IPS-20b (cell line): Measurements from ENCODE around the gene CENPP.

Experiments used
- H3K27ac ChIP-seq: one replicate; pipeline ENCODE4 v1.5.1; 2013; ENCODE audit warnings: low read length
- H3K27me3 ChIP-seq: 2 replicates; pipeline ENCODE4 v1.6.1; 2013; ENCODE audit warnings: mild to moderate bottlenecking, low read length, inconsistent platforms; ENCODE audit not compliant: insufficient read depth
- H3K36me3 ChIP-seq: 2 replicates; pipeline ENCODE4 v1.6.1; 2013; ENCODE audit warnings: low read depth, mild to moderate bottlenecking, inconsistent platforms, low read length, moderate library complexity; ENCODE audit not compliant: insufficient read depth
- H3K4me1 ChIP-seq: 2 replicates; pipeline ENCODE4 v1.6.1; 2013; ENCODE audit warnings: mild to moderate bottlenecking, control low read depth, inconsistent platforms, low read length, moderate library complexity; ENCODE audit not compliant: insufficient read depth
- H3K4me3 ChIP-seq: 2 replicates; pipeline ENCODE4 v1.5.1; 2013; ENCODE audit warnings: mild to moderate bottlenecking, low read length, inconsistent platforms
- H3K9ac ChIP-seq: 2 replicates; pipeline ENCODE4 v1.6.1; 2013; ENCODE audit warnings: low read depth, mild to moderate bottlenecking, inconsistent platforms, low read length, moderate library complexity
- H3K9me3 ChIP-seq: 2 replicates; pipeline ENCODE4 v1.6.1; 2013; ENCODE audit warnings: mild to moderate bottlenecking, low read depth, low read length, inconsistent platforms; ENCODE audit not compliant: insufficient read depth

The CENPP gene

DNA sequence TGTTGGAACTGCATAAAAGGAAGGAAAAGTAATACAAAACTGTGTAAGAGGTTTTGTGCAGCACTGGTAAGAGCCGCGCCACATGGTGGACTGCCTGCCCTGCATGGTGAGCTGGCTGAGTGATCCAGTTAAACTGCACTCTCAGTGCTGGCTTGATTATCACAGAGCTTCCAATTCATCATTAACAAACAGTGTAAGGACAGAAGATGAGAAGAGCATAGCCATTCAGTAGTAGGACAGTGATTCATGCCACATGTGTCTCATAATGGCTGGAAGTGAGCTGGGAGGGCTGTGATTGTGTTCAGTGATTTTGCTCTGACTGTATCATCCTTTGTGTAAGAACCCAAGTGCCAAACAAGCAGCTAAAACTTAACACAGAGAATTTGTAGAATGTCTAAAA, 142.5 kb downstream of the CENPP start:
- Histone ChIP-seq H3K27ac (no peak overlapping the region), H3K9me3 (no peaks in the 10 kb centered on the region), H3K4me1 (no peaks in the 10 kb centered on the region; the same call in 1 of the 2 replicates), H3K36me3 (no peaks in the 10 kb centered on the region), H3K9ac (no peak overlapping the region), H3K4me3 (no peak overlapping the region), H3K27me3 (no peaks in the 10 kb centered on the region)

DNA sequence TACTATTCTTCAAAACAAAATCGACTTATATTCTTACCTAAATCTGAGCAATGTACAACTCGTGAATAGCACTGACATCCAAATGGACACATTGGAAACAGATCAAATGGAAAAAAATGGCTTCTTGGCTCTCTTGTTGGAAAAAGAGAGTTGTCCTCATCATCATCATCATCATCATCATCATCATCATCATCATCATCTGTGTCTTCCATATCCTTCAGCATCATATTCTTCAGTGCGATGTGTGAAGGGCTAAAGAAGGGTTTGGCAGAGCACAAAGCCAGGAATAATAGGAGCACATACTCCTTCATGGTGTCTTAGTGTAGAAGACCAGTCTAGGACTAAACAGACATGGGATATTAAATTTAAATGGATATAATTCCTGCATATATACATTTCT, 148.8 kb downstream of the CENPP start:
- no peaks in the 10 kb centered on the region for H3K9me3 ChIP-seq
- H3K9ac ChIP-seq: no peak overlapping the region
- H3K4me3 ChIP-seq: no peak overlapping the region
- H3K4me1 ChIP-seq: 0 out of 2 replicates have a peak, but pooled peaks cover 2% of the 10 kb centered on the region
- H3K27me3 ChIP-seq: no peaks in the 10 kb centered on the region
- H3K27ac ChIP-seq: no peak overlapping the region
- no peaks in the 10 kb centered on the region for H3K36me3 ChIP-seq

- H3K9ac ChIP-seq: no peak overlapping the region
- no peaks in the 10 kb centered on the region for H3K36me3 ChIP-seq
- H3K27ac ChIP-seq: no peak overlapping the region
- no peaks in the 10 kb centered on the region for H3K27me3 ChIP-seq
- H3K9me3 ChIP-seq: no peaks in the 10 kb centered on the region
- H3K4me1 ChIP-seq: peaks cover 20% of the 10 kb centered on the region
- H3K4me3 ChIP-seq: no peak overlapping the region
Measured at GRCh38 chr9:92476962-92477361, 151.2 kb downstream of the CENPP start.

- Histone ChIP-seq H3K4me1 (peaks cover 20% of the 10 kb centered on the region), H3K9ac (no peak overlapping the region), H3K9me3 (no peaks in the 10 kb centered on the region), H3K4me3 (no peak overlapping the region), H3K27me3 (no peaks in the 10 kb centered on the region), H3K36me3 (no peaks in the 10 kb centered on the region), H3K27ac (no peak overlapping the region)
Measured at GRCh38 chr9:92478783-92479182, 153.0 kb downstream of the CENPP start.

- Histone ChIP-seq H3K9me3 (no peaks in the 10 kb centered on the region), H3K4me3 (no peak overlapping the region), H3K36me3 (no peaks in the 10 kb centered on the region), H3K4me1 (peaks cover 20% of the 10 kb centered on the region), H3K9ac (no peak overlapping the region), H3K27me3 (no peaks in the 10 kb centered on the region), H3K27ac (no peak overlapping the region)
Measured at GRCh38 chr9:92479346-92479745, 153.6 kb downstream of the CENPP start.

GRCh38 chr9:92480291-92480771, 154.6 kb downstream of the CENPP start:
- H3K9ac ChIP-seq: no peak overlapping the region
- H3K36me3 ChIP-seq: no peaks in the 10 kb centered on the region
- H3K27me3 ChIP-seq: no peaks in the 10 kb centered on the region
- no peaks in the 10 kb centered on the region for H3K9me3 ChIP-seq
- H3K4me3 ChIP-seq: no peak overlapping the region
- no peak overlapping the region for H3K27ac ChIP-seq
- H3K4me1 ChIP-seq: peaks cover 20% of the 10 kb centered on the region

DNA sequence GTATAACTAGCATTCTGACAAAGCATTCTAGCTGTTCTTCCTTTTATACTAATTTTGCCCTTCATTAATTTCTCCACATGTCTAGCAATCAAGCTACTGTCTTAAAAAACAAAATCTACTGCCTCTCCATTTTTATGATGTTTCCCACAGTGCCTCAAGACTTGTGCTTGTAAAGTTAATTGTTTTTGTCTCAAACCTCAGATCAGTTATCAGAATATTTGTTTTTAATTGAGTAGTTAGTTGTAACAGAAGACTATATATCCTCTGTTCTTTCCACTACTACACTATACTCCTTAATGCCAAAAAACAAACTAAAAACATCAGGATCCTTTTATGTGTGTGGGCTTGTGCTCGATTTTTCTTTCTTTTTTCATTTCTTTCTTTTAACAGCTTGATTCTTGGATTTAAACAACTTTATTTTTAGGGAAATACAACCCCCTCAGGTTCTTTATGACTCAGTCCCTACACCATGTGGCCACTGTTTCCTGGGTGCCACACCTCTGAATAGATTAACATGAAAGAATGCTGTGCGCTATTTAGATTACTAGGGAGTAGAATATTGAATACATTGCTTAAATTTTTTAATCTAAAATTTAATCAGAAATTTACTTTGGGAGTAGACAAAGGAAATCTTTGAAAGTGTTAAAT, 155.4 kb downstream of the CENPP start:
- H3K4me1 ChIP-seq: peaks cover 20% of the 10 kb centered on the region
- H3K4me3 ChIP-seq: no peak overlapping the region
- H3K27me3 ChIP-seq: no peaks in the 10 kb centered on the region
- H3K27ac ChIP-seq: no peak overlapping the region
- H3K9me3 ChIP-seq: no peaks in the 10 kb centered on the region
- H3K9ac ChIP-seq: no peak overlapping the region
- H3K36me3 ChIP-seq: no peaks in the 10 kb centered on the region

GRCh38 chr9:92482329-92482728, 156.6 kb downstream of the CENPP start, which contains the start of gene ASPN:
Gene ASPN, minus strand, starts transcription at chr9:92482506.
- no peaks in the 10 kb centered on the region for H3K9me3 ChIP-seq
- no peaks in the 10 kb centered on the region for H3K27me3 ChIP-seq
- no peak within 1 kb of the TSS for H3K4me3 ChIP-seq
- H3K27ac ChIP-seq: no peak within 1 kb of the TSS
- no peak within 1 kb of the TSS for H3K9ac ChIP-seq
- peaks cover 20% of the 10 kb centered on the region for H3K4me1 ChIP-seq
- no peaks in the 10 kb centered on the region for H3K36me3 ChIP-seq

DNA sequence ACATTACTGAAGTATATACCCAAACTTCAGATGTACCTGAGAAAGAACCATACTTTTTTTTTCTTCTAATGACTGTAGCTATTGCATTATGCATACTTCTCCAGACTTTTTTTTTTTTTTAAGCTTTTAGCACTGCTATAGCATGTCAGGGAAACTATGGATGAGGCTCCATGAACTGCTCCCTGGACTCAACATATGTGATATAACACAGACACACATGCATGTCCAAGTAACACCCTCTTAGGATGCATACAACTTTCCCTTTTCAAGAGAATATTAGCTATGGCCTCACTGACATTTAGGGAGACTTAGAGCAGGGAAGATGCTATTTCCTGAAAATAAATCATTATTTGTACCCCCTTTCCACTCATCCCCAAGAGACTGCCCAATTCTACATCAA, 157.1 kb downstream of the CENPP start:
- H3K4me1 ChIP-seq: peaks cover 20% of the 10 kb centered on the region
- H3K9me3 ChIP-seq: no peaks in the 10 kb centered on the region
- H3K36me3 ChIP-seq: no peaks in the 10 kb centered on the region
- H3K4me3 ChIP-seq: no peak overlapping the region
- no peaks in the 10 kb centered on the region for H3K27me3 ChIP-seq
- no peak overlapping the region for H3K9ac ChIP-seq
- no peak overlapping the region for H3K27ac ChIP-seq

DNA sequence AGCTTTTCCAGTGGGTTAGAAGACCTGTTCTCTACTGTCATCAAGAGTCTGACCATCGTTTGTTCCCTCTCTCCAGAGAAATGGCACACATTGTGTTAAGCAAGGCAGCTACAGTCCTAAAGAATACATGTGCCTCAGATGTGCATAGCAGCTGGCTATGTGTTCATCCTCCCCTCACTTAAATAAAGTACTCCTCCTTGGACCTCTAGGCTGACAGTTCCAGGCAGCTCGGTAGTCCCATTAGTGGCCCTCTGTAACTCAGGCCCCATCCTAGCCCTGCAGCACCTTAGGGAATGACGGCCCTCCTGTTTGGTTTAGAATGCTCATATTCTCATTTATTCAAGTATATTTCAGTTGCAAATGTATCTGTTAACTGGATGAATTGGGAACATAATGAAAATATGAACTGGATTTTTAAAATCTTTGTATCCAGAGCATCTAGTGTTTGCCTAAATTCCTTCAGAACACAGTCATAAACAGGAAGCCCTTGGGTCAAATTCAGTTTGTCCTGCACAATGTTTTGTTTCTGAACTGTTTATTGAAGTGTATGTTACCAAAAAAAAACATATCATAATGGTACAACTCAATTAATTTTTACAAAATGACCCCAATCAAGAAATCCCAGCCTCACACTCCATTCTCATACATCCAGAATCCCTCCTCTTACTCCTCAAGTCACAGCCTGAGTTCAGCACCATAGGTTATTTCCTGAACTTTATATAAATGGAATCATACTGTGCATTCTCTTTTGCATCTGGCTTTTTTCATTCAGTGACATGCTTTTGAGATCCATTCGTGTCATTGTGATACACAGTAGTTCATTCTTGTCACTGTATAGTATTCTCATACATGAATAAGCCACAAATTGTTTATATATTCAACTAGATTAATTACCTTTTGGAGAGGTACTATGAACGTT, 158.1 kb downstream of the CENPP start:
- Histone ChIP-seq H3K9ac (no peak overlapping the region), H3K27ac (no peak overlapping the region), H3K4me3 (no peak overlapping the region), H3K27me3 (no peaks in the 10 kb centered on the region), H3K9me3 (no peaks in the 10 kb centered on the region), H3K4me1 (peaks cover 20% of the 10 kb centered on the region), H3K36me3 (no peaks in the 10 kb centered on the region)

GRCh38 chr9:92484563-92484962, 158.8 kb downstream of the CENPP start:
- Histone ChIP-seq H3K27me3 (no peaks in the 10 kb centered on the region), H3K36me3 (no peaks in the 10 kb centered on the region), H3K9me3 (no peaks in the 10 kb centered on the region), H3K4me1 (peaks cover 19% of the 10 kb centered on the region), H3K4me3 (no peak overlapping the region), H3K27ac (no peak overlapping the region), H3K9ac (no peak overlapping the region)

DNA sequence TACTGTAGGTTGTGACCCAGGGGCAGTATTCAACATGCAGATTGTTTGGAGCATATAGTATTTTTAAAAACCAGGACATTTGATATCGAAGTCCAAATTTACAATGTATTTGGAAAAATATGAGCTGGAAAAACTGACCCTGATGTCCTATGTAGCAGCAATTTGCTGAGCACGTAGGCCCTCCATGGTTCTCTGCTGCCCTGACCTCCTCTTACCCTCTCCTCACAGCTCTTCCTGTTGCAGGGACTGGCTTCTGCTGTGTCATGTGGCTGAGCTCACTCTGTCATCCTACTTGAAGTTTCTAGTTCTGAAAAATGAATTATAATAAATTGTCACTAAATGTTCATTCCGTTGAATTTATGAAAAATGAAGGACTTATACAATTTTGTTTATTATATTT, 160.6 kb downstream of the CENPP start:
- H3K4me3 ChIP-seq: no peak overlapping the region
- H3K4me1 ChIP-seq: peaks cover 2% of the 10 kb centered on the region; the same call in 1 of the 2 replicates
- H3K27ac ChIP-seq: no peak overlapping the region
- no peaks in the 10 kb centered on the region for H3K27me3 ChIP-seq
- no peak overlapping the region for H3K9ac ChIP-seq
- no peaks in the 10 kb centered on the region for H3K36me3 ChIP-seq
- H3K9me3 ChIP-seq: no peaks in the 10 kb centered on the region
